ENCODE data around the gene C9orf152. TPM values are rescaled to one million over a fixed set of nuclear protein-coding genes. Genes with fewer than 3 reads are reported as not detected.
A peak's percentile ranks its signal among the peaks of the same experiment; 100 is the strongest.
"Not testable (repeated sequence)": the region's sequence is repeated elsewhere in the genome, so short reads cannot be mapped to it uniquely, and the experiment has no call there.

The C9orf152 gene, protein sequence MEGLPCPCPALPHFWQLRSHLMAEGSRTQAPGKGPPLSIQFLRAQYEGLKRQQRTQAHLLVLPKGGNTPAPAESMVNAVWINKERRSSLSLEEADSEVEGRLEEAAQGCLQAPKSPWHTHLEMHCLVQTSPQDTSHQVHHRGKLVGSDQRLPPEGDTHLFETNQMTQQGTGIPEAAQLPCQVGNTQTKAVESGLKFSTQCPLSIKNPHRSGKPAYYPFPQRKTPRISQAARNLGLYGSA
- 1 to 10 TPM in 1 of 2 donors, under 1 TPM in 1; 0.86 to 1.3 TPM for polyA plus RNA-seq

DNA sequence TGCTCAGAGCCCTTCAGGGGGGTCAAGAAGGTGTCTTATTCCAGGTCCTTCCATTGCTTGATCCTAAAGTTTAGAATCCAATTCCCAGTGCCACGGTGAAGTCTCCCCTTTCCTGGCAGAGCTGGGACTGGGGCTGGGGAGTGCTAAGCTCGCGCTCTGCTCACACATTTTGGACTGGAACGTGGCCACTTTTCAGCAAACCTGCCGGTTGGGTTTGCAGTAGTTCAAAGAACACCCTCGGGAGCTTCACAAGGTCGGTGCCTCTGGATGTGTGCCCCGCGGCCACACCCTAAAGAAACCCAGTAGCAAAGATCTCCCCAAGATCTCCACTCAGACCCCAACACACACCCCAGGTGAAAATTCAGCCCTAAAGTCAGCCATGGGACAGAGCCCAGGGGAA lies at the start of gene C9orf152:
C9orf152 (minus strand) TSS at position 129 of the 400 bp plus-strand sequence. CDS start 580 bp downstream, outside the sequence.
- no peaks in the 10 kb centered on the region for H3K9me3 ChIP-seq (ENCODE audit: control insufficient read depth in 2 of 2, insufficient read depth in 1 of 2, low read depth in 1 of 2, low read length in 1 of 2)
- 37 to 49% methylated on average over 9 of the region's 9 CpGs for WGBS, 2 donors
- H3K4me1 ChIP-seq (ENCODE audit: control insufficient read depth in 2 of 2, insufficient read depth in 2 of 2, low read length in 1 of 2) = peaks cover 3 to 11% of the 10 kb centered on the region in 2 donors
- H3K36me3 ChIP-seq (ENCODE audit: control insufficient read depth in 2 of 2, insufficient read depth in 2 of 2, low read length in 1 of 2) = no peaks in the 10 kb centered on the region
- peak within 1 kb of the TSS; percentile 44 to 78 for H3K27ac ChIP-seq (ENCODE audit: low read depth in 2 of 2, low read length in 1 of 2)
- no peaks in the 10 kb centered on the region for H3K27me3 ChIP-seq (ENCODE audit: control insufficient read depth in 1 of 2, insufficient read depth in 2 of 2, low read length in 2 of 2)
- peak within 1 kb of the TSS; percentile 22 to 23 for H3K4me3 ChIP-seq (ENCODE audit: low read depth in 1 of 2, low read length in 2 of 2)

GRCh38 chr9:110257097-110257841 lies 49.3 kb upstream of the C9orf152 start:
- H3K36me3 ChIP-seq (ENCODE audit: control insufficient read depth in 2 of 2, insufficient read depth in 2 of 2, low read length in 1 of 2) = no peaks in the 10 kb centered on the region
- peak overlapping the region; percentile 94 to 97 for H3K27ac ChIP-seq (ENCODE audit: low read depth in 2 of 2, low read length in 1 of 2)
- H3K4me1 ChIP-seq (ENCODE audit: control insufficient read depth in 2 of 2, insufficient read depth in 2 of 2, low read length in 1 of 2) = peaks cover 0 to 3% of the 10 kb centered on the region in 2 donors
- H3K27me3 ChIP-seq (ENCODE audit: control insufficient read depth in 1 of 2, insufficient read depth in 2 of 2, low read length in 2 of 2) = no peaks in the 10 kb centered on the region
- H3K4me3 ChIP-seq (ENCODE audit: low read depth in 1 of 2, low read length in 2 of 2) = peak overlapping the region; percentile 64 to 99
- peaks cover 0 to 2% of the 10 kb centered on the region in 2 donors for H3K9me3 ChIP-seq (ENCODE audit: control insufficient read depth in 2 of 2, insufficient read depth in 1 of 2, low read depth in 1 of 2, low read length in 1 of 2)
- 9 to 10% methylated on average over 14 of the region's 14 CpGs for WGBS, 2 donors

- H3K27ac ChIP-seq (ENCODE audit: low read depth in 2 of 2, low read length in 1 of 2) = peak within 1 kb of the TSS; percentile 94 to 97
- H3K4me3 ChIP-seq (ENCODE audit: low read depth in 1 of 2, low read length in 2 of 2) = peak within 1 kb of the TSS; percentile 64 to 99
- peaks cover 0 to 3% of the 10 kb centered on the region in 2 donors for H3K4me1 ChIP-seq (ENCODE audit: control insufficient read depth in 2 of 2, insufficient read depth in 2 of 2, low read length in 1 of 2)
- H3K27me3 ChIP-seq (ENCODE audit: control insufficient read depth in 1 of 2, insufficient read depth in 2 of 2, low read length in 2 of 2) = no peaks in the 10 kb centered on the region
- peaks cover 0 to 2% of the 10 kb centered on the region in 2 donors for H3K9me3 ChIP-seq (ENCODE audit: control insufficient read depth in 2 of 2, insufficient read depth in 1 of 2, low read depth in 1 of 2, low read length in 1 of 2)
- H3K36me3 ChIP-seq (ENCODE audit: control insufficient read depth in 2 of 2, insufficient read depth in 2 of 2, low read length in 1 of 2) = no peaks in the 10 kb centered on the region
- 0 to 1% methylated on average over 65 of the region's 65 CpGs for WGBS, 2 donors
These were observed 48.6 kb upstream of the C9orf152 start, which contains the start of gene TXN for GRCh38 chr9:110256380-110257096. TSS of gene TXN (minus strand) at chr9:110256507. CDS start at chr9:110256435, 72 bp downstream.

DNA sequence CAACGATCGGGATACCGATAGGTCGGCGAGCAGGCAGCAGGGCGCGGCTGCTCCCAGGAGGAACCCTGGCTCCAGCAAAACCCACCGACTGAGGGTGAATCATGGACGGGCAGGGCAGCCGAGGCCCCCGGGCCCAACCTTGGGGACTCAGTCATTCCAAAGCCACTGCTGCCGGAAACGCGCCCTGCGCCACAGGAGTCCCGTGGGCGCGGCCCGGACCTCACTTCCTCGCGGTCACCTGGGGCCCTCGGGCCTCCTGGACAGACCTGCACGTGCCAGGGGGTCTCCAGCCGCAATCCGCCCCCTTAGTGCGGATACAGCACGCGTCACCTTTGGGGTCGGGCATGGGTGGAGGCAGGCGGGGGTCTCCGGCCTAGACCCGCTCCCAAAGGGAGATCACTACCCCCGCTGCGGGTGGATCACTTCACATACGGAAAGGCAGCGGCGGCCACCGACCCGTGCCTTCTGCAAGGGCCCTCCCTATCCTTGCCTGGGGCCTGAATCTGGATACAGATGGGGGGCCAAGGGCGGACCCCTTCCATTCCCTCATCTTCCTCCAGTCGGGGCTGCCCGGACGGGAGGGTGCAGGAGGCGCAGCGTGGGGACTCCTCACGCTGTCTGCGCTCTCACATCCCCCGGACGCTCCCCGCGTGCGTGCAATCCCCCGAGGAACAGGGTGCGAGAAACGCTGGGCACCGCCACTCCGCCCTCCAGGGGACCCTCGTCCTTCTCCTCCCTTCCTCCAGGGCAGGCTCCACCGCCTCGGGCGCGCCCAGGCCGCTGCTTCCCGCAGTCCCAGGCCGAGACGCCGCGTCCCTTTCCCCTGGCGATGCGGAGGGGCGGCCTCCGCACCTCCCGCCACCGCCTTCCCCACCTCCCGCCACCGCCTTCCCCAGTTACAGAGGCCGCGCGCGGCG lies 47.8 kb upstream of the C9orf152 start:
- H3K4me1 ChIP-seq (ENCODE audit: control insufficient read depth in 2 of 2, insufficient read depth in 2 of 2, low read length in 1 of 2) = peaks cover 0 to 3% of the 10 kb centered on the region in 2 donors
- H3K9me3 ChIP-seq (ENCODE audit: control insufficient read depth in 2 of 2, insufficient read depth in 1 of 2, low read depth in 1 of 2, low read length in 1 of 2) = peaks cover 0 to 2% of the 10 kb centered on the region in 2 donors
- no peaks in the 10 kb centered on the region for H3K27me3 ChIP-seq (ENCODE audit: control insufficient read depth in 1 of 2, insufficient read depth in 2 of 2, low read length in 2 of 2)
- no peaks in the 10 kb centered on the region for H3K36me3 ChIP-seq (ENCODE audit: control insufficient read depth in 2 of 2, insufficient read depth in 2 of 2, low read length in 1 of 2)
- H3K27ac ChIP-seq (ENCODE audit: low read depth in 2 of 2, low read length in 1 of 2) = peak overlapping the region; percentile 94 to 97
- peak overlapping the region; percentile 64 to 99 for H3K4me3 ChIP-seq (ENCODE audit: low read depth in 1 of 2, low read length in 2 of 2)
- 0% methylated on average over 65 to 81 of the region's 81 CpGs for WGBS, 2 donors

DNA sequence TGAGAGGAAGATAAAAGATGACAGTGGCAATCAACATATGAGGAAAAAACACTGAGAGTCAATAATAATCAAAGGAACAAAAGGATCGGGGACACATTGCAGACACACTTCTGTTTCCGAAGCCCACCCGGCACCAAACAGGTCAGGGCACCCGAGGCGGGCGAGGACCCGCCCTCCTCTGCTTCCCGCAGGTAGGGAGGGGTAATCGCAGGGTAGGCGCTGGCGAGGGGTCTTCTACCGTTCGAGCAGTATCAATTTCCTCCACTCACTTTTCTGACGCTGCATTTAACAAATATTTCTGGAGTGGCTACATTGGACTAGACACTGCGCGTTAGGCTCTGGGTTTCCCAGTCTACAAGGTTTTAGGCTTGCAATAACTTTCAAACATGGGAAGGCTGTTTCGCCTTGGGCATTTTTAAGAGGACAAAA lies 47.1 kb upstream of the C9orf152 start:
- peaks cover 0 to 2% of the 10 kb centered on the region in 2 donors for H3K36me3 ChIP-seq (ENCODE audit: control insufficient read depth in 2 of 2, insufficient read depth in 2 of 2, low read length in 1 of 2)
- peak overlapping the region; percentile 64 to 99 for H3K4me3 ChIP-seq (ENCODE audit: low read depth in 1 of 2, low read length in 2 of 2)
- WGBS, 2 donors = 1 to 4% methylated on average over 17 of the region's 17 CpGs
- no peaks in the 10 kb centered on the region for H3K27me3 ChIP-seq (ENCODE audit: control insufficient read depth in 1 of 2, insufficient read depth in 2 of 2, low read length in 2 of 2)
- peaks cover 0 to 2% of the 10 kb centered on the region in 2 donors for H3K9me3 ChIP-seq (ENCODE audit: control insufficient read depth in 2 of 2, insufficient read depth in 1 of 2, low read depth in 1 of 2, low read length in 1 of 2)
- peak overlapping the region; percentile 94 to 97 for H3K27ac ChIP-seq (ENCODE audit: low read depth in 2 of 2, low read length in 1 of 2)
- peaks cover 0 to 3% of the 10 kb centered on the region in 2 donors for H3K4me1 ChIP-seq (ENCODE audit: control insufficient read depth in 2 of 2, insufficient read depth in 2 of 2, low read length in 1 of 2)

GRCh38 chr9:110254500-110254899 lies 46.5 kb upstream of the C9orf152 start:
- H3K4me1 ChIP-seq (ENCODE audit: control insufficient read depth in 2 of 2, insufficient read depth in 2 of 2, low read length in 1 of 2) = peaks cover 0 to 4% of the 10 kb centered on the region in 2 donors
- H3K4me3 ChIP-seq (ENCODE audit: low read depth in 1 of 2, low read length in 2 of 2) = peak overlapping the region; percentile 30 to 64
- H3K27ac ChIP-seq (ENCODE audit: low read depth in 2 of 2, low read length in 1 of 2) = peak overlapping the region; percentile 52 to 79
- WGBS, 2 donors = 54 to 61% methylated on average over 2 of the region's 2 CpGs
- H3K36me3 ChIP-seq (ENCODE audit: control insufficient read depth in 2 of 2, insufficient read depth in 2 of 2, low read length in 1 of 2) = peaks cover 0 to 7% of the 10 kb centered on the region in 2 donors
- no peaks in the 10 kb centered on the region for H3K27me3 ChIP-seq (ENCODE audit: control insufficient read depth in 1 of 2, insufficient read depth in 2 of 2, low read length in 2 of 2)
- peaks cover 0 to 2% of the 10 kb centered on the region in 2 donors for H3K9me3 ChIP-seq (ENCODE audit: control insufficient read depth in 2 of 2, insufficient read depth in 1 of 2, low read depth in 1 of 2, low read length in 1 of 2)

DNA sequence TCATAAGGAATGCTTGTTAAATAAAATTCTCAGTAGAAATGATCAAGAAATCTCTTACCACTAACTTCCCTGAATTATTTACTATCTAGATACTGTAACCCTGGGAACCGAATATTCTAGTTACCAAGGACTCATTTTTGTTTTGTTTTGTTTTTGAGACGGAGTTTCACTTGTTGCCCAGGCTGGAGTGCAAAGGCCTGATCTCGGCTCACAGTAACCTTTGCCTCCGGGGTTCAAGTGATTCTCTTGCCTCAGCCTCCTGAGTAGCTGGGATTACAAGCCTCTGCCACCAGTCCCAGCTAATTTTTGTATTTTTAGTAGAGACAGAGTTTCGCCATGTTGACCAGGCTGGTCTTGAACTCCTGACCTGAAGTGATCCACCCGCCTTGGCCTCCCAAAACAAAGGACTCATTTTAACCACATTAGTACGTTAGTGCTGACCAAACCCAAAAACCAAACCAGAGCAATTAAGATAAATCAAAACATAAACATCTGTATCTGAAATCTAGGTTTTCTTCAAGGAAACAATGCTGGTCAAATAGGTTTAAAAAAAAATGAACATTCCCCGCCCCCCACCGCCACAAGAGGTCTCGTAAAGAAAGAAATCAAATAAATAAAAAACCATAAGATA lies 44.7 kb upstream of the C9orf152 start:
- H3K9me3 ChIP-seq (ENCODE audit: control insufficient read depth in 2 of 2, insufficient read depth in 1 of 2, low read depth in 1 of 2, low read length in 1 of 2) = peaks cover 0 to 2% of the 10 kb centered on the region in 2 donors
- H3K4me3 ChIP-seq (ENCODE audit: low read depth in 1 of 2, low read length in 2 of 2) = no peak overlapping the region
- H3K4me1 ChIP-seq (ENCODE audit: control insufficient read depth in 2 of 2, insufficient read depth in 2 of 2, low read length in 1 of 2) = peaks cover 0 to 5% of the 10 kb centered on the region in 2 donors
- WGBS, 2 donors = 46 to 57% methylated on average over 10 of the region's 10 CpGs
- no peaks in the 10 kb centered on the region for H3K27me3 ChIP-seq (ENCODE audit: control insufficient read depth in 1 of 2, insufficient read depth in 2 of 2, low read length in 2 of 2)
- H3K27ac ChIP-seq (ENCODE audit: low read depth in 2 of 2, low read length in 1 of 2) = no peak overlapping the region
- H3K36me3 ChIP-seq (ENCODE audit: control insufficient read depth in 2 of 2, insufficient read depth in 2 of 2, low read length in 1 of 2) = peaks cover 0 to 13% of the 10 kb centered on the region in 2 donors

GRCh38 chr9:110251770-110252169 lies 43.8 kb upstream of the C9orf152 start:
- not testable (repeated sequence) for H3K9me3 ChIP-seq (ENCODE audit: control insufficient read depth in 2 of 2, insufficient read depth in 1 of 2, low read depth in 1 of 2, low read length in 1 of 2); H3K27me3 ChIP-seq (ENCODE audit: control insufficient read depth in 1 of 2, insufficient read depth in 2 of 2, low read length in 2 of 2); H3K4me1 ChIP-seq (ENCODE audit: control insufficient read depth in 2 of 2, insufficient read depth in 2 of 2, low read length in 1 of 2); H3K4me3 ChIP-seq (ENCODE audit: low read depth in 1 of 2, low read length in 2 of 2); H3K27ac ChIP-seq (ENCODE audit: low read depth in 2 of 2, low read length in 1 of 2)
- H3K36me3 ChIP-seq (ENCODE audit: control insufficient read depth in 2 of 2, insufficient read depth in 2 of 2, low read length in 1 of 2) = peaks cover 0 to 13% of the 10 kb centered on the region in 2 donors
- WGBS, 2 donors = 85 to 96% methylated on average over 5 of the region's 5 CpGs
